HepG2 (cell line): ENCODE results near the gene CACHD1. TPM values are rescaled to one million over a fixed set of nuclear protein-coding genes. Genes with fewer than 3 reads are reported as not detected.

Experiments used
- ATAC-seq: fragments of 200-7000 bp; cut with Tn5 transposase; 3 replicates; pipeline ENCODE4 v1.9.1; 2020; ENCODE audit warnings: mild to moderate bottlenecking, moderate library complexity
- BruUV-seq: library from RNA; stranded (reverse); fragments of 400-500 nt; replicated peaks from 2 replicates; lab custom pipeline; 2021; lab: Mats Ljungman, UMichigan
- CTCF ChIA-PET: fragments of 300-600 bp; formaldehyde crosslinking; extraction: SDS; loops from one replicate; lab custom pipeline; 2021; ENCODE audit warnings: low total read pairs, inconsistent platforms, low intra/inter-chr PET ratio; lab: Yijun Ruan, JAX
- POLR2A ChIA-PET: fragments of 350-600 bp; sonication (Branson Sonifier 250); formaldehyde crosslinking; loops from one replicate; lab custom pipeline; 2020; ENCODE audit warnings: antibody characterized with exemption, inconsistent platforms; lab: Yijun Ruan, JAX
- DNase-seq: peaks from one replicate; pipeline ENCODE4 v3.0.0-alpha.2; 2015; ENCODE audit warnings: low spot score
- FAIRE-seq: peaks from 3 replicates; lab custom pipeline; 2011; peaks lifted over from hg19 to GRCh38; lab: Jason Lieb, UNC
- H2AFZ ChIP-seq: one replicate; pipeline ENCODE4 v1.6.1; 2011; ENCODE audit warnings: low read length, inconsistent platforms
- H3K27ac ChIP-seq: fragments of 300-600 bp; 3 replicates; pipeline ENCODE4 v1.8.0; 2011; ENCODE audit warnings: mixed run types, mild to moderate bottlenecking, mixed read lengths, low read length, inconsistent platforms; ENCODE audit not compliant: insufficient read depth; ENCODE audit errors: extremely low read length
- H3K27me3 ChIP-seq, 2 experiments: fragments of 200-600 bp in 1 of 2; 2 replicates in 1 of 2; 3 replicates in 1 of 2; pipeline versions ENCODE4 v1.6.0 to v1.8.0; 2011; ENCODE audit warnings: low read length in 2 of 2, mild to moderate bottlenecking in 2 of 2, moderate library complexity in 2 of 2, inconsistent platforms in 1 of 2; ENCODE audit not compliant: insufficient read depth in 2 of 2, control insufficient read depth in 1 of 2
- H3K36me3 ChIP-seq, 2 experiments: fragments of 200-600 bp in 1 of 2; replicated peaks in 1 of 2; 2 replicates in 1 of 2; 3 replicates in 1 of 2; pipeline versions ENCODE4 v1.5.1 to v1.8.0; 2011; ENCODE audit warnings: low read length in 2 of 2, inconsistent platforms in 1 of 2; ENCODE audit not compliant: insufficient read depth in 2 of 2, control insufficient read depth in 1 of 2
- H3K4me1 ChIP-seq: 2 replicates; pipeline ENCODE4 v1.5.1; 2012; ENCODE audit warnings: low read length, inconsistent platforms; ENCODE audit not compliant: insufficient read depth
- H3K4me2 ChIP-seq: 2 replicates; pipeline ENCODE4 v1.6.0; 2011; ENCODE audit warnings: low read depth, low read length, inconsistent platforms
- H3K4me3 ChIP-seq, 3 experiments: fragments of 200-600 bp in 1 of 3; sonication (generic), shearing (Covaris generic) in 1 of 3; replicated peaks in 1 of 3; 2 replicates each; pipeline ENCODE4 v1.5.1; 2011 to 2016; ENCODE audit warnings: low read length in 3 of 3, inconsistent platforms in 2 of 3, low read depth in 2 of 3, mild to moderate bottlenecking in 2 of 3, control low read depth in 1 of 3, mixed read lengths in 1 of 3; ENCODE audit not compliant: insufficient read depth in 1 of 3
- H3K79me2 ChIP-seq: one replicate; pipeline ENCODE4 v1.6.1; 2011; ENCODE audit warnings: low read length, inconsistent platforms; ENCODE audit not compliant: insufficient read depth
- H3K9ac ChIP-seq: 2 replicates; pipeline ENCODE4 v1.6.0; 2011; ENCODE audit warnings: mild to moderate bottlenecking, low read depth, low read length, inconsistent platforms; ENCODE audit not compliant: insufficient read depth
- H3K9me3 ChIP-seq: 2 replicates; pipeline ENCODE4 v1.5.1; 2012; ENCODE audit warnings: mild to moderate bottlenecking, low read length
- H4K20me1 ChIP-seq: 2 replicates; pipeline ENCODE4 v1.6.0; 2011; ENCODE audit warnings: inconsistent platforms, mild to moderate bottlenecking, low read length, moderate library complexity; ENCODE audit not compliant: insufficient read depth
- ARNT2 ChIP-seq: sonication (generic); formaldehyde crosslinking; IDR thresholded peaks from 2 replicates; pipeline ENCODE4 v1.8.0; 2022; ENCODE audit warnings: mild to moderate bottlenecking, low read depth, missing genetic modification reagents, moderate library complexity
- EHMT2 ChIP-seq: fragments of 200-600 bp; sonication (generic); IDR thresholded peaks from 2 replicates; pipeline ENCODE4 v1.7.0; 2017; ENCODE audit warnings: antibody characterized with exemption, low read depth, low read length, borderline replicate concordance
- ELF1 ChIP-seq: sonication (generic); formaldehyde crosslinking; IDR thresholded peaks from 2 replicates; pipeline ENCODE4 v1.4.0; 2020; ENCODE audit warnings: missing genetic modification reagents
- HNRNPLL ChIP-seq: fragments of 200-400 bp; formaldehyde crosslinking; IDR thresholded peaks from 2 replicates; pipeline ENCODE4 v1.6.1; 2017; ENCODE audit warnings: mild to moderate bottlenecking, low read depth, low read length; ENCODE audit not compliant: poor library complexity, severe bottlenecking
- PBX3 ChIP-seq: sonication (generic); formaldehyde crosslinking; IDR thresholded peaks from 2 replicates; pipeline ENCODE4 v1.8.1; 2023; ENCODE audit warnings: missing genetic modification reagents, inconsistent platforms, borderline replicate concordance
- SALL1 ChIP-seq: sonication (generic); formaldehyde crosslinking; IDR thresholded peaks from 2 replicates; pipeline ENCODE4 v1.8.0; 2022; ENCODE audit warnings: mild to moderate bottlenecking, missing genetic modification reagents
- SMAD3 ChIP-seq: sonication (generic); formaldehyde crosslinking; IDR thresholded peaks from 2 replicates; pipeline ENCODE4 v1.4.0; 2020; ENCODE audit warnings: missing genetic modification reagents
- SMAD9 ChIP-seq: sonication (generic); formaldehyde crosslinking; IDR thresholded peaks from 2 replicates; pipeline ENCODE4 v1.5.1; 2020; ENCODE audit warnings: mild to moderate bottlenecking, missing genetic modification reagents
- TOE1 ChIP-seq: sonication (generic); formaldehyde crosslinking; IDR thresholded peaks from 2 replicates; pipeline ENCODE4 v1.4.0; 2020; ENCODE audit warnings: mild to moderate bottlenecking, missing genetic modification reagents
- ZFP62 ChIP-seq: sonication (generic); formaldehyde crosslinking; IDR thresholded peaks from 2 replicates; pipeline ENCODE4 v1.4.0; 2020; ENCODE audit warnings: missing genetic modification reagents
- ZNF124 ChIP-seq: sonication (generic); formaldehyde crosslinking; IDR thresholded peaks from 2 replicates; pipeline ENCODE4 v1.4.0; 2020; ENCODE audit warnings: missing genetic modification reagents
- ZNF143 ChIP-seq: sonication (generic); formaldehyde crosslinking; IDR thresholded peaks from 2 replicates; pipeline ENCODE4 v1.4.0; 2020; ENCODE audit warnings: missing genetic modification reagents
- ZNF230 ChIP-seq: sonication (generic); formaldehyde crosslinking; IDR thresholded peaks from 2 replicates; pipeline ENCODE4 v1.4.0; 2020; ENCODE audit warnings: mild to moderate bottlenecking, missing genetic modification reagents
- ZNF256 ChIP-seq: sonication (generic); formaldehyde crosslinking; conservative IDR thresholded peaks from 2 replicates; pipeline ENCODE4 v1.4.0; 2020; ENCODE audit warnings: missing genetic modification reagents
- ZNF264 ChIP-seq: sonication (generic); formaldehyde crosslinking; IDR thresholded peaks from 2 replicates; pipeline ENCODE4 v1.4.0; 2020; ENCODE audit warnings: missing genetic modification reagents
- ZNF44 ChIP-seq: sonication (generic); formaldehyde crosslinking; IDR thresholded peaks from 2 replicates; pipeline ENCODE4 v1.5.1; 2020; ENCODE audit warnings: mild to moderate bottlenecking, missing genetic modification reagents
- ZNF619 ChIP-seq: sonication (generic); formaldehyde crosslinking; IDR thresholded peaks from 2 replicates; pipeline ENCODE4 v1.4.0; 2020; ENCODE audit warnings: mild to moderate bottlenecking, missing genetic modification reagents
- ZNF713 ChIP-seq: sonication (generic); formaldehyde crosslinking; IDR thresholded peaks from 2 replicates; pipeline ENCODE4 v1.4.0; 2020; ENCODE audit warnings: mild to moderate bottlenecking, missing genetic modification reagents
- ZNF792 ChIP-seq: IDR thresholded peaks from 2 replicates; pipeline ENCODE4 v1.6.1; 2016
- ZNF850 ChIP-seq: sonication (generic); formaldehyde crosslinking; conservative IDR thresholded peaks from 2 replicates; pipeline ENCODE4 v1.9.0; 2021; ENCODE audit warnings: mild to moderate bottlenecking, missing genetic modification reagents
- WGBS: methylation state at CpG from one replicate; pipeline ENCODE4 v1.1.6; 2017; ENCODE audit warnings: low lambda C conversion rate; 5-methylcytosine and 5-hydroxymethylcytosine counted together
- in situ Hi-C: cut with HindIII; loops from 2 replicates; pipeline ENCODE4 v1.10.0; 2017; ENCODE audit warnings: low pct_unique_long_range_greater_than_20kb; ENCODE audit not compliant: extremely low pct_ligation_motif_present
- intact Hi-C: fragments of 100-400 bp; cut with micrococcal nuclease; formaldehyde crosslinking; loops from one replicate; pipeline ENCODE4 v1.10.0; 2022; ENCODE audit not compliant: unreplicated experiment
- polyA plus RNA-seq, 8 experiments: library from polyadenylated mRNA; depleted of rRNA in 3 of 8; stranded (reverse) in 7 of 8; unstranded in 1 of 8; fragments of >200 nt; fragmentation: Illumina TruSeq in 4 of 8; extraction: Trizol in 4 of 8; gene quantifications; 2 replicates each; pipeline versions ENCODE4 v1.2.1 to v1.2.3, GENCODE V29; 2011 to 2016; ENCODE audit warnings: low read depth in 4 of 8, missing spikeins in 1 of 8, mixed read lengths in 1 of 8; ENCODE audit not compliant: insufficient read depth in 1 of 8
- total RNA-seq, 5 experiments: library from RNA; depleted of rRNA; stranded (reverse); fragments of >200 nt; fragmentation: Illumina TruSeq; extraction: Trizol; gene quantifications; 2 replicates each; pipeline ENCODE4 v1.2.3, GENCODE V29; 2016; ENCODE audit warnings: low read depth in 1 of 5

Gene CACHD1
- total and polyA plus RNA-seq, 2 of the 13 experiments (the other 11 are each of a cell fraction or from before 2014, with no cell fraction given): 0.11 TPM; not detected in 1

- Histone ChIP-seq H2AFZ (no peak overlapping the region), H3K27ac (no peak overlapping the region), H3K9me3 (no peaks in the 10 kb centered on the region), H3K27me3 (peaks cover 0 to 10% of the 10 kb centered on the region in 2 experiments; a peak in 3 of 5 replicates), H3K4me2 (no peak overlapping the region), H3K4me1 (no peaks in the 10 kb centered on the region), H3K36me3 (no peaks in the 10 kb centered on the region), H4K20me1 (no peaks in the 10 kb centered on the region), H3K9ac (no peak overlapping the region), H3K79me2 (no peaks in the 10 kb centered on the region), H3K4me3 (no peak overlapping the region)
- ChIA-PET POLR2A (no interaction called here), CTCF (no interaction called here)
- no TSS peak for BruUV-seq
- FAIRE-seq (no peak), ATAC-seq (no peak), DNase-seq (no peak)
- in situ Hi-C loops: no loop called here
- 0% methylated on average over 1 of the region's 1 CpG for WGBS
- no peak for TF ChIP-seq ZNF713 (CRISPR knock-in tag)
- no peak for TF ChIP-seq SALL1 (CRISPR knock-in tag)
- no peak for TF ChIP-seq ZNF124 (CRISPR knock-in tag)
- no peak for TF ChIP-seq ZFP62 (CRISPR knock-in tag)
- TF ChIP-seq ELF1 (CRISPR knock-in tag): no peak
- no peak for TF ChIP-seq EHMT2
- TF ChIP-seq ARNT2 (CRISPR knock-in tag): no peak
- intact Hi-C loops: no loop called here
Observed at GRCh38 chr1:64502083-64502482, 32.2 kb downstream of the CACHD1 start.

- ChIA-PET CTCF (no interaction called here), POLR2A (no interaction called here)
- no peaks in the 10 kb centered on the region for H3K4me1 ChIP-seq
- H3K27ac ChIP-seq: no peak overlapping the region
- H3K4me3 ChIP-seq: no peak overlapping the region
- no TSS peak for BruUV-seq
- WGBS: 46% methylated on average over 2 of the region's 2 CpGs
- no peak overlapping the region for H2AFZ ChIP-seq
- no peaks in the 10 kb centered on the region for H4K20me1 ChIP-seq
- H3K79me2 ChIP-seq: no peaks in the 10 kb centered on the region
- intact Hi-C loops: no loop called here
- ATAC-seq: no peak
- H3K9me3 ChIP-seq: no peaks in the 10 kb centered on the region
- DNase-seq: no peak
- FAIRE-seq: no peak
- H3K36me3 ChIP-seq: no peaks in the 10 kb centered on the region
- in situ Hi-C loops: no loop called here
- no peak overlapping the region for H3K9ac ChIP-seq
- no peak overlapping the region for H3K4me2 ChIP-seq
- peaks cover 0 to 10% of the 10 kb centered on the region in 2 experiments; a peak in 3 of 5 replicates for H3K27me3 ChIP-seq
- TF ChIP-seq ZNF256 (CRISPR knock-in tag): no peak
- TF ChIP-seq ZNF230: no peak
- no peak for TF ChIP-seq SMAD3 (CRISPR knock-in tag)
- TF ChIP-seq ZNF264: no peak
- TF ChIP-seq ZNF792 (CRISPR knock-in tag): no peak
- TF ChIP-seq PBX3 (CRISPR knock-in tag): no peak
- no peak for TF ChIP-seq HNRNPLL
- TF ChIP-seq SMAD9 (CRISPR knock-in tag): no peak
- TF ChIP-seq TOE1: no peak
- TF ChIP-seq ZNF44 (CRISPR knock-in tag): no peak
- no peak for TF ChIP-seq ZNF850
- no peak for TF ChIP-seq ZNF619 (CRISPR knock-in tag)
- TF ChIP-seq ZNF143 (CRISPR knock-in tag): no peak
Observed at GRCh38 chr1:64502931-64503330, 33.0 kb downstream of the CACHD1 start.
